Ishikawa (cell line): ENCODE results near the gene OS9.

Experiments
- CEBPB ChIP-seq: IDR thresholded peaks from 2 replicates; pipeline ENCODE4 v1.6.1; 2012
- CREB1 ChIP-seq: IDR thresholded peaks from 2 replicates; pipeline ENCODE4 v1.6.1; 2012; ENCODE audit warnings: low read depth
- EGR1 ChIP-seq: IDR thresholded peaks from 2 replicates; pipeline ENCODE4 v1.6.1; 2012
- EP300 ChIP-seq: IDR thresholded peaks from 2 replicates; pipeline ENCODE4 v1.6.1; 2012; ENCODE audit warnings: borderline replicate concordance
- FOXM1 ChIP-seq: IDR thresholded peaks from 2 replicates; pipeline ENCODE4 v1.6.1; 2012; ENCODE audit warnings: low read depth, borderline replicate concordance
- MAX ChIP-seq: IDR thresholded peaks from 2 replicates; pipeline ENCODE4 v1.6.1; 2012
- NFIC ChIP-seq: IDR thresholded peaks from 2 replicates; pipeline ENCODE4 v1.6.1; 2012
- RAD21 ChIP-seq: IDR thresholded peaks from 2 replicates; pipeline ENCODE4 v1.6.1; 2012; ENCODE audit warnings: low read depth
- REST ChIP-seq: IDR thresholded peaks from 2 replicates; pipeline ENCODE4 v1.6.1; 2012; ENCODE audit warnings: low read depth, mild to moderate bottlenecking
- TAF1 ChIP-seq: IDR thresholded peaks from 2 replicates; pipeline ENCODE4 v1.6.1; 2012; ENCODE audit warnings: low read depth, mild to moderate bottlenecking
- TCF12 ChIP-seq: IDR thresholded peaks from 2 replicates; pipeline ENCODE4 v1.6.1; 2012; ENCODE audit warnings: low read depth
- TEAD4 ChIP-seq: IDR thresholded peaks from 2 replicates; pipeline ENCODE4 v1.6.1; 2012
- USF1 ChIP-seq: IDR thresholded peaks from 2 replicates; pipeline ENCODE4 v1.6.1; 2012
- YY1 ChIP-seq: IDR thresholded peaks from 2 replicates; pipeline ENCODE4 v1.6.1; 2012; ENCODE audit warnings: low read depth
- ZBTB7A ChIP-seq: IDR thresholded peaks from 2 replicates; pipeline ENCODE4 v1.6.1; 2012; ENCODE audit warnings: low read depth

The OS9 gene

GRCh38 chr12:57727758-57728395 is 33.9 kb downstream of the OS9 start:
- TF ChIP-seq YY1 (peak; percentile 85), TAF1 (0 out of 2 replicates have a peak, but pooled peaks have one; percentile 23), USF1 (no peak), REST (peak; percentile 81)

- no peak for TF ChIP-seq TEAD4
Observed at GRCh38 chr12:57729321-57729844, 35.5 kb downstream of the OS9 start.

GRCh38 chr12:57730336-57731067 is 36.6 kb downstream of the OS9 start:
- TF ChIP-seq NFIC, result no peak
- TF ChIP-seq YY1, result no peak
- TF ChIP-seq TAF1, result no peak
- TF ChIP-seq TCF12, result no peak
- no peak for TF ChIP-seq EP300
- TF ChIP-seq RAD21, result no peak
- TF ChIP-seq CREB1, result no peak

GRCh38 chr12:57731411-57732080 is 37.6 kb downstream of the OS9 start:
- TF ChIP-seq TCF12, result no peak
- no peak for TF ChIP-seq FOXM1
- TF ChIP-seq TAF1, result no peak
- TF ChIP-seq USF1, result no peak
- no peak for TF ChIP-seq EGR1
- no peak for TF ChIP-seq RAD21
- TF ChIP-seq ZBTB7A, result no peak
- no peak for TF ChIP-seq MAX

- TF ChIP-seq RAD21, result no peak
- no peak for TF ChIP-seq NFIC
- no peak for TF ChIP-seq YY1
- no peak for TF ChIP-seq EP300
- no peak for TF ChIP-seq ZBTB7A
Observed at GRCh38 chr12:57732270-57732669, 38.3 kb downstream of the OS9 start.

- TF ChIP-seq REST, result no peak
- no peak for TF ChIP-seq CREB1
- no peak for TF ChIP-seq EP300
- TF ChIP-seq TCF12, result no peak
- no peak for TF ChIP-seq TAF1
- TF ChIP-seq EGR1, result no peak
- TF ChIP-seq YY1, result no peak
- TF ChIP-seq CEBPB, result no peak
- no peak for TF ChIP-seq MAX
- no peak for TF ChIP-seq USF1
Observed at GRCh38 chr12:57732726-57733593, 39.0 kb downstream of the OS9 start.
